ENCODE data around the gene EFCAB14. TPM values are rescaled to one million over a fixed set of nuclear protein-coding genes. Genes with fewer than 3 reads are reported as not detected.

Gene EFCAB14
- total RNA-seq, 2 experiments from 2014 or later: 29.9 to 38.3 TPM

- Histone ChIP-seq H4K20me1 (ENCODE audit: insufficient read depth, low read length) (no peaks in the 10 kb centered on the region), H3K79me2 (ENCODE audit: insufficient read depth, low read depth, low read length) (no peaks in the 10 kb centered on the region), H3K4me1 (ENCODE audit: insufficient read depth, low read length, poor library complexity, severe bottlenecking) (no peaks in the 10 kb centered on the region), H3K9me3 (ENCODE audit: low read length) (no peaks in the 10 kb centered on the region), H3K27ac (ENCODE audit: low read depth, low read length, poor library complexity, severe bottlenecking) (no peak overlapping the region), H3K4me3 (ENCODE audit: low read depth, low read length, poor library complexity, severe bottlenecking) (no peak overlapping the region), H3K4me2 (ENCODE audit: low read length) (no peak overlapping the region), H2AFZ (ENCODE audit: low read length) (no peak overlapping the region), H3K36me3 (ENCODE audit: insufficient read depth, low read length) (peaks cover 46% of the 10 kb centered on the region), H3K9me2 (ENCODE audit: insufficient read depth, low read length) (no peaks in the 10 kb centered on the region)
- POLR2A ChIA-PET: no interaction called here
- CTCF ChIA-PET (ENCODE audit: unreplicated experiment): no interaction called here
- intact Hi-C loops (cut with micrococcal nuclease; ENCODE audit: unreplicated experiment): no loop called here
- no peak for DNase-seq (ENCODE audit: low spot score)
- BruUV-seq (replicated peaks): no TSS peak
- TF ChIP-seq CTCF (conservative IDR thresholded peaks at IDR 0.05; ENCODE audit: low read length): no peak
- TF ChIP-seq EZH2phosphoT487 (IDR thresholded peaks at IDR 0.05; ENCODE audit: borderline replicate concordance, low read depth, low read length): no peak
Observed at GRCh38 chr1:46659307-46659870, 59.5 kb downstream of the EFCAB14 start.

GRCh38 chr1:46657775-46658174 is 61.1 kb downstream of the EFCAB14 start:
- peaks cover 36% of the 10 kb centered on the region for H3K36me3 ChIP-seq (ENCODE audit: insufficient read depth, low read length)
- no peaks in the 10 kb centered on the region for H4K20me1 ChIP-seq (ENCODE audit: insufficient read depth, low read length)
- H2AFZ ChIP-seq (ENCODE audit: low read length): no peak overlapping the region
- intact Hi-C loops (cut with micrococcal nuclease; ENCODE audit: unreplicated experiment): no loop called here
- H3K4me1 ChIP-seq (ENCODE audit: insufficient read depth, low read length, poor library complexity, severe bottlenecking): no peaks in the 10 kb centered on the region
- H3K9me2 ChIP-seq (ENCODE audit: insufficient read depth, low read length): no peaks in the 10 kb centered on the region
- H3K79me2 ChIP-seq (ENCODE audit: insufficient read depth, low read depth, low read length): no peaks in the 10 kb centered on the region
- CTCF ChIA-PET (ENCODE audit: unreplicated experiment): no interaction called here
- H3K27ac ChIP-seq (ENCODE audit: low read depth, low read length, poor library complexity, severe bottlenecking): no peak overlapping the region
- POLR2A ChIA-PET: interaction anchor here (0.9 to 1.2 kb wide), 2 partner anchors 9 to 54 kb away, joined by 3 to 4 read pairs; partner anchors contain the start of gene MKNK1
- H3K9me3 ChIP-seq (ENCODE audit: low read length): no peaks in the 10 kb centered on the region
- no peak for TF ChIP-seq CTCF (conservative IDR thresholded peaks at IDR 0.05; ENCODE audit: low read length)
- TF ChIP-seq EZH2phosphoT487 (IDR thresholded peaks at IDR 0.05; ENCODE audit: borderline replicate concordance, low read depth, low read length): no peak
- no peak overlapping the region for H3K4me2 ChIP-seq (ENCODE audit: low read length)
- no peak overlapping the region for H3K4me3 ChIP-seq (ENCODE audit: low read depth, low read length, poor library complexity, severe bottlenecking)
- BruUV-seq (replicated peaks): no TSS peak
- DNase-seq (ENCODE audit: low spot score): no peak

GRCh38 chr1:46656643-46657042 is 62.3 kb downstream of the EFCAB14 start:
- no peaks in the 10 kb centered on the region for H3K4me1 ChIP-seq (ENCODE audit: insufficient read depth, low read length, poor library complexity, severe bottlenecking)

More at GRCh38 chr1:46656643-46657042, 62.3 kb downstream of the EFCAB14 start:
- Histone ChIP-seq H3K4me2 (ENCODE audit: low read length) (no peak overlapping the region), H3K36me3 (ENCODE audit: insufficient read depth, low read length) (peaks cover 40% of the 10 kb centered on the region), H3K9me2 (ENCODE audit: insufficient read depth, low read length) (no peaks in the 10 kb centered on the region), H3K79me2 (ENCODE audit: insufficient read depth, low read depth, low read length) (no peaks in the 10 kb centered on the region), H4K20me1 (ENCODE audit: insufficient read depth, low read length) (no peaks in the 10 kb centered on the region), H3K27ac (ENCODE audit: low read depth, low read length, poor library complexity, severe bottlenecking) (no peak overlapping the region), H3K4me3 (ENCODE audit: low read depth, low read length, poor library complexity, severe bottlenecking) (no peak overlapping the region), H3K9me3 (ENCODE audit: low read length) (no peaks in the 10 kb centered on the region), H2AFZ (ENCODE audit: low read length) (no peak overlapping the region)
- CTCF ChIA-PET (ENCODE audit: unreplicated experiment): no interaction called here
- POLR2A ChIA-PET: interaction anchor here (0.9 kb wide), 1 partner anchor 53 kb away, joined by 3 read pairs; the partner anchor contains the start of gene MKNK1
- no peak for TF ChIP-seq CTCF (conservative IDR thresholded peaks at IDR 0.05; ENCODE audit: low read length)
- TF ChIP-seq EZH2phosphoT487 (IDR thresholded peaks at IDR 0.05; ENCODE audit: borderline replicate concordance, low read depth, low read length): no peak
- no peak for DNase-seq (ENCODE audit: low spot score)
- no TSS peak for BruUV-seq (replicated peaks)
- intact Hi-C loops (cut with micrococcal nuclease; ENCODE audit: unreplicated experiment): no loop called here
